ENCODE data around the gene PEAK1. TPM values are rescaled to one million over a fixed set of nuclear protein-coding genes. Genes with fewer than 3 reads are reported as not detected.
A peak's percentile ranks its signal among the peaks of the same experiment; 100 is the strongest.
"Not testable (repeated sequence)": the region's sequence is repeated elsewhere in the genome, so short reads cannot be mapped to it uniquely, and the experiment has no call there.

The PEAK1 gene
- total RNA-seq, 1 donor from 2014 or later = 125 TPM

DNA sequence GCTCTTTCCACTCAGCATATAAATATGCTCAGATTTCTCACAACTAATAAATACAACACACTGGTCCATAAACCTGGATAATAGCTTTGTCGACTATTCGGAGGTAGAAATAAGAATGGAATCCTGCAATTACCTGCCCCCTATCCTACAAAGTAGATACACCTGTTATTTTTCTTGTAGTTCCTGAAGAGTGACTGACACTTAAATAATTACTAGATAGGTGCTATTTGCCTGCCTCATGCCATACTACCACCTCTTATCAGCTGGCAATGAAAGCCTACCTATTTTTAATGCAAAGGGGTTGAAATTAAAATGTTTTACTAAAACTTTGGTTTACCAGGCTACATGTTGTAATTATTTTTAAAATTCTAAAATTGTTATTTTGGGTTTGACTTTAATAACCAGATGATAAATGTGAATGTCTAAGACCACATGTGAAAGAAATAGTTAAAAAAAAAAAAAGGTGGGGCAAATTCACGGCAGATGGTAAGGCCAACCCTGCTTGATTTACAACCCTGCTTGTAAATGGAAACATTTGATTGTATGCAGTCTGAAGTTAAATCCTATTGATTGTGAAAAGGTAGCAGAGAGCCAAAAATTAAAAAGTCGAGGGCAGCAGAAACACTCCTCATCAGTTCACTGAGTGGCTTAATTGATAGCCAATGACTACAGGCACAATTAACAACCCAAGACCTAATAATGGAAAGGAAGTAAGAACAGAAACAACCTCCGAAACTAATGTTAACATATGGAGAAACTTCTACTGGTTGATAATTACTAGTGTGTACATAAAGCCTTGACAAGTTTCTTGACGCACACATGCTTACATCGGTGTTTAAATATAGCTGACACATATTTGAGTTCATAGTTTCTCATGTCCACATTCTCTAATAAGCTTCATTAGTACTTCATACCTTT is 8.9 kb downstream of the PEAK1 start:
- peaks cover 48% of the 10 kb centered on the region for H3K4me1 Mint-ChIP-seq (ENCODE audit: unreplicated experiment)
- no peak for DNase-seq (ENCODE audit: extremely low spot score, unreplicated experiment)
- no peaks in the 10 kb centered on the region for H3K27me3 Mint-ChIP-seq (ENCODE audit: unreplicated experiment)
- H3K9me3 Mint-ChIP-seq (ENCODE audit: unreplicated experiment) = peaks cover 13% of the 10 kb centered on the region
- H3K27ac Mint-ChIP-seq (ENCODE audit: unreplicated experiment) = no peak overlapping the region
- TF ChIP-seq, protein P1, sequence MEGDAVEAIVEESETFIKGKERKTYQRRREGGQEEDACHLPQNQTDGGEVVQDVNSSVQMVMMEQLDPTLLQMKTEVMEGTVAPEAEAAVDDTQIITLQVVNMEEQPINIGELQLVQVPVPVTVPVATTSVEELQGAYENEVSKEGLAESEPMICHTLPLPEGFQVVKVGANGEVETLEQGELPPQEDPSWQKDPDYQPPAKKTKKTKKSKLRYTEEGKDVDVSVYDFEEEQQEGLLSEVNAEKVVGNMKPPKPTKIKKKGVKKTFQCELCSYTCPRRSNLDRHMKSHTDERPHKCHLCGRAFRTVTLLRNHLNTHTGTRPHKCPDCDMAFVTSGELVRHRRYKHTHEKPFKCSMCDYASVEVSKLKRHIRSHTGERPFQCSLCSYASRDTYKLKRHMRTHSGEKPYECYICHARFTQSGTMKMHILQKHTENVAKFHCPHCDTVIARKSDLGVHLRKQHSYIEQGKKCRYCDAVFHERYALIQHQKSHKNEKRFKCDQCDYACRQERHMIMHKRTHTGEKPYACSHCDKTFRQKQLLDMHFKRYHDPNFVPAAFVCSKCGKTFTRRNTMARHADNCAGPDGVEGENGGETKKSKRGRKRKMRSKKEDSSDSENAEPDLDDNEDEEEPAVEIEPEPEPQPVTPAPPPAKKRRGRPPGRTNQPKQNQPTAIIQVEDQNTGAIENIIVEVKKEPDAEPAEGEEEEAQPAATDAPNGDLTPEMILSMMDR (IDR thresholded peaks at IDR 0.05) = no peak
- peaks cover 16% of the 10 kb centered on the region for H3K36me3 Mint-ChIP-seq (ENCODE audit: unreplicated experiment)
- no peak overlapping the region for H3K4me3 Mint-ChIP-seq (ENCODE audit: unreplicated experiment)

DNA sequence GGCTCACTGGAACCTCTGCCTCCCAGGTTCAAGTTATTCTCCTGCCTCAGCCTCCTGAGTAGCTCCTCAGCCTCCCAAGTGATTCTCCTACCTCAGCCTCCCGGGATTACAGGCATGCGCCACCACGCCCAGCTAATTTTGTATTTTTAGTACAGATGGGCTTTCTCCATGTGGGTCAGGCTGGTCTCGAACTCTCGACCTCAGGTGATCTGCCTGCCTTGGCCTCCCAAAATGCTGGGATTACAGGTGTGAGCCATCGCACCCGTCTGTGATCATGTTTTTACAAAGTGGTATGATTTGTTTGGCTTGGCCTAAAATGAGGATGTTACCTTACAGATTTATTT is 9.8 kb downstream of the PEAK1 start:
- DNase-seq (ENCODE audit: extremely low spot score, unreplicated experiment); H3K27me3 Mint-ChIP-seq (ENCODE audit: unreplicated experiment); H3K4me3 Mint-ChIP-seq (ENCODE audit: unreplicated experiment): not testable (repeated sequence)
- Mint-ChIP-seq H3K27ac (ENCODE audit: unreplicated experiment) (peak overlapping the region; percentile 77), H3K4me1 (ENCODE audit: unreplicated experiment) (peaks cover 52% of the 10 kb centered on the region), H3K9me3 (ENCODE audit: unreplicated experiment) (peaks cover 13% of the 10 kb centered on the region), H3K36me3 (ENCODE audit: unreplicated experiment) (peaks cover 17% of the 10 kb centered on the region)

DNA sequence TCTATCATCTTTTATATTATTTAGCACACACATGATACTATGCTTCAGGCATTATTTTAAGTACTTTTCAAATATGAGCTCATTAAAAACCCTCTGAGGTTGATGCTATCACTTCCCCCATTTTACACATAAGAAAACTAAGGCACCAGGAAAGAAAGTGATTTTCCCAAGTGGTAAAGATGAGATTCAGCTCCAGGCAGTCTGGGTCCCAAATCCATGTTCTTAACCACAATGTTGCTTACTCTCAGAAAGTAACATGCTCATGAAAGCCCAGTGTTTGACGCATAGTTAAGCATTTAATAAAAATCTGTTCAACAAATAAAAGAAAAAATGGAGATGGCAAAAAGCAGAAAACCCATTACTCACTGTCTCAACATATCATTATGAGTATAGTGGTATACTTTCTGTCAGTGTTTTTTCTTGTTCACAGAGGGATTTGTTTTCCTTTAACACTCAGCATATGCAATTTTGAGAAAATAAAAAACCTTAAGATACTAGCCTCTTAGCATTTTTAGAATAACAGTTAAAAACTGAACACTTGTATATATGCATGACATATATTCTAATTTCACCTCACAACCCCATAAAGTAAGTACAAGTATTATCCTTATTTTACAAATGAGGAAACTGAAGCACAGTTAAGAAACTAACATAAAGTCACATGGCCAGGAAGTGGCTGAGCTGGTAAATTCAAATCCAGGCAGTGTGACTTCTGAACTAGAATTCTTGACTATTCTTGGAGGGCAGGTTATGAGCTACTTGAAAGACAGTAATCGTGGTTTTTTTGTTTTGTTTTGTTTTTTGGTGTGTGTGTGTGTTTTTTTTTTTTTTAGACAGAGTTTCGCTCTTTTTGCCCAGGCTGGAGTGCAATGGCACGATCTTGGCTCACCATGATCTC is 10.4 kb downstream of the PEAK1 start:
- peak overlapping the region; percentile 77 for H3K27ac Mint-ChIP-seq (ENCODE audit: unreplicated experiment)
- H3K36me3 Mint-ChIP-seq (ENCODE audit: unreplicated experiment) = peaks cover 17% of the 10 kb centered on the region
- DNase-seq (ENCODE audit: extremely low spot score, unreplicated experiment) = no peak
- H3K27me3 Mint-ChIP-seq (ENCODE audit: unreplicated experiment) = no peaks in the 10 kb centered on the region
- H3K9me3 Mint-ChIP-seq (ENCODE audit: unreplicated experiment) = peaks cover 13% of the 10 kb centered on the region
- TF ChIP-seq, protein P1 (IDR thresholded peaks at IDR 0.05) = no peak
- H3K4me3 Mint-ChIP-seq (ENCODE audit: unreplicated experiment) = no peak overlapping the region
- peaks cover 50% of the 10 kb centered on the region for H3K4me1 Mint-ChIP-seq (ENCODE audit: unreplicated experiment)

DNA sequence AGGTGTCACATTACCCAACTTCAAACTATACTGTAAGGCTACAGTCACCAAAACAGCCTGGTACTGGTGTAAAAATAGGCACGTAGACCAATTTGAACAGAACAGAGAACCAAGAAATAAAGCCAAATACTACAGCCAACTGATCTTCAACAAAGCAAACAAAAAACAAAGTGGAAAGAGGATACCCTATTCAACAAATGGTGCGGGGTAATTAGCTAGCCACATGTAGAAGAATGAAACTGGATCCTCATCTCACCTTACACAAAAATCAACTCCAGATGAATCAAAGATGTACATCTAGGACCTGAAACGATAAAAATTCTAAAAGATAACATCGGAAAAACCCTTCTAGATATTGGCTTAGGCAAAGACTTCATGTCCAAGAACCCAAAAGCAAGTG is 13.1 kb downstream of the PEAK1 start:
- Mint-ChIP-seq H3K36me3 (ENCODE audit: unreplicated experiment) (peaks cover 17% of the 10 kb centered on the region), H3K4me3 (ENCODE audit: unreplicated experiment) (no peak overlapping the region), H3K4me1 (ENCODE audit: unreplicated experiment) (peaks cover 53% of the 10 kb centered on the region), H3K9me3 (ENCODE audit: unreplicated experiment) (peaks cover 13% of the 10 kb centered on the region), H3K27me3 (ENCODE audit: unreplicated experiment) (no peaks in the 10 kb centered on the region), H3K27ac (ENCODE audit: unreplicated experiment) (no peak overlapping the region)
- TF ChIP-seq, protein P1 (IDR thresholded peaks at IDR 0.05) = no peak
- DNase-seq (ENCODE audit: extremely low spot score, unreplicated experiment) = no peak

- peaks cover 13% of the 10 kb centered on the region for H3K9me3 Mint-ChIP-seq (ENCODE audit: unreplicated experiment)
- H3K27ac Mint-ChIP-seq (ENCODE audit: unreplicated experiment); H3K27me3 Mint-ChIP-seq (ENCODE audit: unreplicated experiment); DNase-seq (ENCODE audit: extremely low spot score, unreplicated experiment); H3K4me3 Mint-ChIP-seq (ENCODE audit: unreplicated experiment): not testable (repeated sequence)
- H3K36me3 Mint-ChIP-seq (ENCODE audit: unreplicated experiment) = peaks cover 17% of the 10 kb centered on the region
- peaks cover 57% of the 10 kb centered on the region for H3K4me1 Mint-ChIP-seq (ENCODE audit: unreplicated experiment)
These were observed 13.6 kb downstream of the PEAK1 start for GRCh38 chr15:77406173-77406759.
